OCI-LY3 (cell line): ENCODE measurements around the gene EFR3B.

ENCODE experiments used
- H2AFZ ChIP-seq: fragments of 200-600, 300-600 bp; shearing (Covaris generic); 2 replicates; pipeline ENCODE4 v1.6.0; 2014; ENCODE audit warnings: antibody characterized with exemption, low read depth, low read length
- H3K27ac ChIP-seq: fragments of 200-600, 300-600 bp; sonication (generic); 2 replicates; pipeline ENCODE4 v1.5.1; 2014; ENCODE audit warnings: mild to moderate bottlenecking, low read length, moderate library complexity, mixed read lengths
- H3K27me3 ChIP-seq: fragments of 200-600, 300-600 bp; sonication (generic); 2 replicates; pipeline ENCODE4 v1.6.1; 2014; ENCODE audit warnings: low read depth, low read length, mixed read lengths
- H3K36me3 ChIP-seq: fragments of 200-600, 300-600 bp; sonication (generic); replicated peaks from 2 replicates; pipeline ENCODE3; 2014; ENCODE audit warnings: low read depth, low read length, mixed read lengths
- H3K4me1 ChIP-seq: fragments of 300-600, 200-600 bp; sonication (generic); 2 replicates; pipeline ENCODE4 v1.6.1; 2014; ENCODE audit warnings: low read length, mixed read lengths
- H3K4me2 ChIP-seq: fragments of 200-600, 300-600 bp; sonication (generic); 2 replicates; pipeline ENCODE4 v1.6.1; 2014; ENCODE audit warnings: low read length, mixed read lengths
- H3K4me3 ChIP-seq: fragments of 300-600, 200-600 bp; sonication (generic); 2 replicates; pipeline ENCODE4 v1.5.1; 2014; ENCODE audit warnings: antibody characterized with exemption, mild to moderate bottlenecking, low read length, moderate library complexity
- H3K79me2 ChIP-seq: fragments of 300-600, 200-600 bp; shearing (Covaris generic); 2 replicates; pipeline ENCODE4 v1.6.1; 2014; ENCODE audit warnings: mild to moderate bottlenecking, low read length, mixed read lengths
- H3K9ac ChIP-seq: fragments of 300-600, 200-600 bp; shearing (Covaris generic); 2 replicates; pipeline ENCODE4 v1.6.0; 2014; ENCODE audit warnings: mild to moderate bottlenecking, low read length, moderate library complexity
- H3K9me3 ChIP-seq: fragments of 200-600, 300-600 bp; shearing (Covaris generic); 2 replicates; pipeline ENCODE4 v1.6.1; 2014; ENCODE audit warnings: low read length, mixed read lengths; ENCODE audit not compliant: insufficient read depth
- H4K20me1 ChIP-seq: fragments of 200-600, 300-600 bp; sonication (generic); 2 replicates; pipeline ENCODE4 v1.6.1; 2016; ENCODE audit warnings: low read length, mixed read lengths; ENCODE audit not compliant: insufficient read depth
- CTCF ChIP-seq: fragments of 200-600, 300-600 bp; sonication (generic); IDR thresholded peaks from 2 replicates; pipeline ENCODE4 v1.5.1; 2014; ENCODE audit warnings: antibody characterized with exemption, low read length, low read depth
- EZH2phosphoT487 ChIP-seq: fragments of 200-600 bp; shearing (Covaris generic); IDR thresholded peaks from 2 replicates; pipeline ENCODE4 v1.6.1; 2018; ENCODE audit warnings: antibody characterized with exemption, mixed run types, low read depth

Gene EFR3B

DNA sequence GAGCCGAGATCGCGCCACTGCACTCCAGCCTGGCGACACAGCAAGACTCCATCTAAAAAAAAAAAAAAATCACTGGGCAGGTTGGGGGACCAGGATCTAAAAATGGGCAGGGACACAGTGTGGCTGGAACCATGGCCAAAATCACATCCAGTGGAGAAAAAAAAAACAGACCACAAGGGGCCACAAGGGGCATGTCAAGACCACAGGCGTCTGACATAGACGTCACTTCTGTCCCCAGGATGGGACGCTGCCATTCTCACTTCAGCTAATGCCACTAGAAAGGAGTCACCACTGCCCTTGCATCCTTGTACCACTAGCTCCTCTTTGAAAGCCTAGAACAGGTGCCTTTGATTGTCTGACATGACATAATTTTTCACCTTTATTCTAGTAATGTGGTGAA, 129.0 kb downstream of the EFR3B start:
- H2AFZ ChIP-seq = no peak overlapping the region
- no peaks in the 10 kb centered on the region for H3K9me3 ChIP-seq
- H4K20me1 ChIP-seq = no peaks in the 10 kb centered on the region
- H3K4me2 ChIP-seq = no peak overlapping the region
- peaks cover 41% of the 10 kb centered on the region for H3K27me3 ChIP-seq
- no peak overlapping the region for H3K27ac ChIP-seq
- H3K9ac ChIP-seq = no peak overlapping the region
- H3K79me2 ChIP-seq = no peaks in the 10 kb centered on the region
- no peak overlapping the region for H3K4me3 ChIP-seq
- H3K4me1 ChIP-seq = peaks cover 9% of the 10 kb centered on the region
- H3K36me3 ChIP-seq = no peaks in the 10 kb centered on the region
- no peak for TF ChIP-seq CTCF
- no peak for TF ChIP-seq EZH2phosphoT487

DNA sequence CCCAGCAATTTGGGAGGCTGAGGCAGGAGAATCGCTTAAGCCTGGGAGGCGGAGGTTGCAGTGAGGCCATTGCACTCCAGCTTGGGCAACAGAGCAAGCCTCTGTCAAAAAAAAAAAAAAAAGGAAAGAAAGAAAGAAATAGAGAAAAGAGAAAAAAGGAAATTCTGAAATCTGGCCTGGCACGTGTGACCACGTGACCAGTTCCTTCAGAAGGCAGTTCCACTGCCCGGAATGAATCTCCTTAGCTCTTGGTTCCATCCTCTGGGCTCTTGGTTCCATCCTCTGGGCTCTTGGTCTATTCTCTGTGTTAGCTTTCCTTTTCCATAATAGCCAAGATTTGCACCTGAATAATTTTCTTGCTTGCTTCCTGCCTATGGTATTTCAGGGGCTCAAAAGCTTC, 131.8 kb downstream of the EFR3B start:
- no peaks in the 10 kb centered on the region for H3K79me2 ChIP-seq
- H3K9ac ChIP-seq = no peak overlapping the region
- H4K20me1 ChIP-seq = no peaks in the 10 kb centered on the region
- no peak overlapping the region for H3K4me2 ChIP-seq
- H3K36me3 ChIP-seq = no peaks in the 10 kb centered on the region
- H3K4me3 ChIP-seq = no peak overlapping the region
- TF ChIP-seq CTCF (no peak), EZH2phosphoT487 (no peak)
- H3K27ac ChIP-seq = no peak overlapping the region
- H3K4me1 ChIP-seq = no peaks in the 10 kb centered on the region
- no peak overlapping the region for H2AFZ ChIP-seq
- no peaks in the 10 kb centered on the region for H3K9me3 ChIP-seq
- H3K27me3 ChIP-seq = peaks cover 55% of the 10 kb centered on the region

DNA sequence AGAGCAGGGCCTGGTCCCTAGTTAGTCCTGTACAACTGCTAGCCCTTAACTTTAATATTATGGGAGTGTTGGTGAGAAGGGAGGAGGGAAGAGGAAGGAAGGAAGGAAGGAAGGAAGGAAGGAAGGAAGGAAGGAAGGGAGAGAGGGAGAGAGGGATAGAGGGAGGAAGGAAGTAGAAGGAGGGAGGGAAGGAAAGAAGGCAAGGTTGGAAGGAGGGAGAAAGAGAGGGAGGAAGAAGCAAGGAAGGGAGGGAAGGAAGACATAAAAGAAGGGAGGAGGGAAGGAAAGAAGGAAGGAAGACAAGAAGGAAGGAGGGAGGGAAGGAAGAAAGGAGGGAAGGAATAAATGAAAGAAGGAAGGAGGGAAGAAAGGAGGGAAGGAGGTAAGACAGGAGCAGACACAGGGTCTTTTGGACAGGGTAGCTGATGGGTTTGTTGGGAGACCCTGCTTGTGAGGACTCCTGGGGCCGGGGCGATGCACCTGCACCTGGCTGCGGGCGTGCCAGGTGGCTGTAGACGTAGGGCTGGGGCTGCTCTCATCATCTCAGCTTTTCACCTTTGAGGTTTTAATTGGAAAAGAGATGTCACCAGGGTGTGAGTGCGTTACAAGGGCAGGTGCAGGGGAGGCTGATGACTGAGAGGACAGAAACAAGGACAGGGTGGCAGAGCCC, 132.5 kb downstream of the EFR3B start:
- Histone ChIP-seq H3K27me3 (peaks cover 54% of the 10 kb centered on the region), H4K20me1 (no peaks in the 10 kb centered on the region), H3K4me2 (no peak overlapping the region), H3K36me3 (no peaks in the 10 kb centered on the region), H2AFZ (no peak overlapping the region), H3K4me1 (no peaks in the 10 kb centered on the region), H3K9ac (no peak overlapping the region), H3K79me2 (no peaks in the 10 kb centered on the region), H3K4me3 (no peak overlapping the region), H3K27ac (no peak overlapping the region), H3K9me3 (no peaks in the 10 kb centered on the region)
- TF ChIP-seq EZH2phosphoT487 (no peak), CTCF (no peak)

- TF ChIP-seq EZH2phosphoT487 (no peak), CTCF (no peak)
- H3K9ac ChIP-seq = no peak overlapping the region
- no peaks in the 10 kb centered on the region for H3K9me3 ChIP-seq
- H3K79me2 ChIP-seq = no peaks in the 10 kb centered on the region
- no peaks in the 10 kb centered on the region for H3K36me3 ChIP-seq
- no peak overlapping the region for H3K4me2 ChIP-seq
- no peak overlapping the region for H2AFZ ChIP-seq
- H3K27me3 ChIP-seq = peaks cover 52% of the 10 kb centered on the region
- no peak overlapping the region for H3K27ac ChIP-seq
- H3K4me1 ChIP-seq = no peaks in the 10 kb centered on the region
- no peak overlapping the region for H3K4me3 ChIP-seq
- H4K20me1 ChIP-seq = no peaks in the 10 kb centered on the region
These were observed 134.3 kb downstream of the EFR3B start for GRCh38 chr2:25176138-25176537.
